Measurements from ENCODE around the gene OCIAD1.

OCIAD1 gene

DNA sequence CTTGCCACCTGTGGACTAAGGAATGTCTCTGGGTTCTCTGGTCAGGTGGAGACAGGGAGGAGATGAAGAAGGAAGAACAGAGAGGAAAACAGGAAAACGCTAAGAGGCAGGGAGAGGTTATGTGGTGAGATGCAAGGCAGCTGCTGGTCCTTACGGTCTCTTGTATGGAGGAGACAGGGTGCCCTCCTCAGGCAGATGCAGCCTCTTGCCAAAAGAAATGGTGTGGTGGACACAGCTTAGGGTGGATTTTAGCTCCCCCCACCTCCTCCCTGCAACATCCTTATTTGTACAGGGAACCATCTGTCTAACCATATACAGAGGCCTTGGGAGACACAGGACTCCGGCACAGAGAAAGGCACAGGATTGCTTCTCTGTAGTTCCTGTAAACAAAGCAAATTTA, 66.0 kb downstream of the OCIAD1 start:
- no peak for DNase-seq (ENCODE audit: low spot score)

DNA sequence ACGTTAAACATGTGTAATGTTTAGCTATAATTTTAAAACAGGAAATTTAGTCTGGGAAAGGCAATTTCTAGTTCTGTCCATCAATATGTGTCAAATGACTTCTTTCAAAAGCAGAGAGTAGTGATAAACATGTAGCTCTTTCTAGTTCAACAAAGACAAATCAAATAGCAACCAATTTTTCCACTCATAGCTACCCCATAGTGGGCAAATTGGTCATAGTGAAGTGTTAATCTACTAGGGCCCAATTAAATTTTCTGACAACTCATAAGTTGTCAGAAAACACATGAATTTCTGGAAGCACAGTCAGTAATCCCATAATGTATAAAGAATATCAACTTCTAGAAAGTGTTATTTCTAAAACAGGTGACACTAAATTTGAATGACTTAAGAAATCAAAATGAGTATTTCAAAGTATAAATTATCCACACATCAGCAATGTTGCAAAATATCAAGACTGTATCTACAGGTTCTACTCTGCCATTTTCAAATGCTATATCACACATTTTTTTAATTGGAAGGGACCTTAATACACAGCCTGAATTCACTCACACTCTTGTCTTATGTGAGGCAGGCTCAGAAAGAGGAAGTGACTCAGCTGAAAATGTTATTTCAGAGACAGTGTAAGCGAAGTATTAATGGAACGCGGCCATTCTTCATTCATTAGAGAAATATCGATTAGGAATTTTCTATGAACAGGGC, 68.0 kb downstream of the OCIAD1 start:
- no peak for DNase-seq (ENCODE audit: low spot score)

DNA sequence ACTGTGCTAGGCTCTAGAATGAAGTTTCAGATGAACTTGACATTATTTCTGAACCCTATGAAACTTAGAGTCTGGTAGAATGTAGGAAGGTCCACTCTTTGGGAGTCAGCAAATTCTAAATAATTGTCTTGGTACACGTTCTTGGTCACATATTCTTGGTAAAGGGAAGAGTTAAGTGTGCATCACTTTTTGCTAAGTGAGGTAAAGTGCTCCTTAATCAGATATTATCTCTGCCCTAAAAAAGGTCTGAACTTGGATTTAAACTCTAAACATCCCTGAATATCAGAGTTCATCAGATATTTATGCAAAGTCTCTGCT, 68.5 kb downstream of the OCIAD1 start:
- no peak for DNase-seq (ENCODE audit: low spot score)

DNA sequence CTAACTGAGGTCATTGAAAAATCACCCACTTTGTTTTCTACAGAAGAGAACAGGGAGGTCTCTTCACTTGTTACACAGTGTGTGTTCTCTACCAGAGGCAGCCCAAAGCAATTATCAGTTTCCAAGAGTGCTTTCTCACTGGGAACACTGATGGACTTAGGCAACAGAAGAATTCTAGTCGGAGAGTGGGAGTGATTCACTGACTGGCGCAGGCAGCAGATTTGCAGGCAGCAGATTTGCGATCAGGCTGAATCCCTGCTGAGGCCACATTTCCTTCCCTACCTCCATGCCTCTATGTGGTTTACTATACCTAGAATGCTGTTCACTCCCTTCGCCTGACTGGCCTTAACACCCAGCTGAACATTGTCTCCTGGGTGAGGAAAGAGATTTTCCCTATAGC, 69.1 kb downstream of the OCIAD1 start:
- no peak for DNase-seq (ENCODE audit: low spot score)

DNA sequence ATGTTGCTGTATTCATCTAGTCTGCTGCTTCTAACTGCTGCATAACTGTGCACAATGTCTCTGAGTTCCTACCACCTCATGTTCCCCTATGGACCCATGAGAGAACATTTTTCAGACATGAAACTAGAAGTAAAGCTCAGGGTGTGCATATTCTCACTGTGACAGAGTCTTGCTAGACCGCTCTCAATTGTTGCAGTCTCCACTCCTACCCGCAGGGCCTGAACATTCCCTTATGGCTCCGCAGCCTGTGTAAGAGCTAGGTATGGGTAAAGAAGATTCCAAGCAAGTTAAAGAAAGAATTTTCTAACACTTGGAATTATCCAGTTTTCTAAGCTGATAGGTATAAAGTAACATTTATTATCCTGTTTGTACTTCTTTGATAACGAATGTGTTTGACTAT, 70.3 kb downstream of the OCIAD1 start:
- no peak for DNase-seq (ENCODE audit: low spot score)

DNA sequence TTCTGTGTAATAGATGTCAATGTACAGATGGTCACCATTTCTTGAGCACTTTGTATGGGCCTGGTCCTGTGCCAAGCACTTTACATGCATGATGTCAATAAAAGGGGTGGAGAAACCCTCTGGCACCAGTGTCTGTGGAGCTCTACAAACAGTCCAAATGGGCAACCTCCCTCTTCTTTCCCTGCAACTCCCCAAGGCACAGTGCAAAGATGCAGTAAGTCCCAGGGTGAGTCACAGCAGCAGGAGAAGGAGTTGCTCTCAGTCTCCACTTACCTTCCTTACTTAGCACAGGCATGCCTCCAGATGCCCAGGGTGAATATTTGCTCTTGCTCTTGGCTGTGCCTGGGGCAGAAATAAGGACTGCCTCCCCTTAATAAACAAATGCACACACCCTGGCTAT, 71.4 kb downstream of the OCIAD1 start:
- no peak for DNase-seq (ENCODE audit: low spot score)

DNA sequence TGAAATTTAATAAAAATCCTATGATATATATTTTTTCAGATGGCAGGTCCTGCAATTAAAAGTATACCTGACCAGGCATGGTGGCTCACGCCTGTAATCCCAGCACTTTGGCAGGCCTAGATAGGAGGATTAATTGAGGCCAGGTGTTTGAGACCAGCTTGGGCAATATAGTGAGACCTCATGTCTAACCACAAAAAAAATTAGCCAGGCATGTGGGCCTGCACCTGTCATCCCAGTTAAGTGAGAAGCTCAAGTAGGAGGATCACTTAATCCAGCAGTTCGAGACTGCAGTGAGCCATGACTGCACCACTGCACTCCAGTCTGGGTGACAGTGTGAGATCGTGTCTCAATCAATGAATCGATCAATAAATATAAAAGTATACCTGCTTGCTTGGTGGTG, 73.2 kb downstream of the OCIAD1 start:
- no peak for DNase-seq (ENCODE audit: low spot score)

DNA sequence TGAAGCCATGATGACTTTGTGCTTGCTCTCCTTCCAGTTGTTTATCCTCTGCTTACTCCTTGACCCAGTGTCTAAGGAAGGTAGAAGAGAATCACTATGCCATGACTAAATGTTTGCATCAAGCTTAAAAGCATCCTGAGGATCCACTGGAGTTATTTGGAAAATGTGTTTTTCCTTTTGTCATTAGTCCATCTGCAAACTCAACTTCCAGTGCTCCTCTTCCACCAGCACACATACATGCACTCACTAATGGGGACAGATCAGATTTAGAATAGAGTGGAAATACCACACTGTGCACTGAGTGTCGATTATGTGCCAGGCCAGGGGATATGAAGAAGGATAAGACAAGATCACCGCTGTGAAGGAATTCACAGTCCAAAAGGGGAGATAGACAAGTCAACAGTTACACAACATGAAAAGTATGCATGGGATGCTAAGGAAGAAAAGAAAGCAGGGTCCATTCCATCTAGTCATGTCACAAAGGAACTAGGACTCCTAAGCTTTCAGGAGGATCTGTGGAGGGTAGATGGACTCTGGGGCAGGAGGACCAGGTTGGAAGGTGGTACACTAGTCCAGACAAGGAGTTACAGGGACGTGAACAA, 73.8 kb downstream of the OCIAD1 start:
- DNase-seq (ENCODE audit: low spot score), result no peak

DNA sequence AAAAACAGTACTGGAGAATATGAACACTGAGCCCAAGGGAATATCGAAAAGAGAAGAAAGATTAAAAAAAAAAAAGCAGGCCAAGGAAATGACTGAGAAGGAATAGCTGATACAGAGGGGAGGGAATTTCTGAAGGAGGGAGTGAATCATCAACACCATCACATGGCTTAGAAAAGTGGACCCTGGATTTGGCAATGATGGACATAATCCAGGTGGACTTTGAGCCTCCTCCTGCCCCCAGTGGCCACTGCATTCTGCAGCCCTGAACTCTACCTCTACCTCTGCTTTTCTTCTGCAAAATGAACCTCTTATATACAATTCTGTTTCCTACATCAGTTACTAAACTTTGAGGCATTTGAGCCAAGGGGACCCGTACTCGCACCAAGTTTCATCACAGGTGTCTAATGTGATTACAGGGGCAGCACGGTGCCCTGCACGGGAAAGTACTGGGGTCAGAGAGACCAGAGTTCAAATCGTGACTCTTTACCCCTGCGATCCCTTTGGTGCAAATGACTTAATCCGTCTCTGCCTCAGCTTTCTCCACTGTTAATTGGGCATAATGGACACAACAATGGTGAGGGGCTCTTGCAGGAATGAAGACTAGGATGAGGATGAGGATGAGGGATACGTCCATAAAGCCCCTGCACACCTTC, 74.6 kb downstream of the OCIAD1 start:
- DNase-seq (ENCODE audit: low spot score), result peak; percentile 35

DNA sequence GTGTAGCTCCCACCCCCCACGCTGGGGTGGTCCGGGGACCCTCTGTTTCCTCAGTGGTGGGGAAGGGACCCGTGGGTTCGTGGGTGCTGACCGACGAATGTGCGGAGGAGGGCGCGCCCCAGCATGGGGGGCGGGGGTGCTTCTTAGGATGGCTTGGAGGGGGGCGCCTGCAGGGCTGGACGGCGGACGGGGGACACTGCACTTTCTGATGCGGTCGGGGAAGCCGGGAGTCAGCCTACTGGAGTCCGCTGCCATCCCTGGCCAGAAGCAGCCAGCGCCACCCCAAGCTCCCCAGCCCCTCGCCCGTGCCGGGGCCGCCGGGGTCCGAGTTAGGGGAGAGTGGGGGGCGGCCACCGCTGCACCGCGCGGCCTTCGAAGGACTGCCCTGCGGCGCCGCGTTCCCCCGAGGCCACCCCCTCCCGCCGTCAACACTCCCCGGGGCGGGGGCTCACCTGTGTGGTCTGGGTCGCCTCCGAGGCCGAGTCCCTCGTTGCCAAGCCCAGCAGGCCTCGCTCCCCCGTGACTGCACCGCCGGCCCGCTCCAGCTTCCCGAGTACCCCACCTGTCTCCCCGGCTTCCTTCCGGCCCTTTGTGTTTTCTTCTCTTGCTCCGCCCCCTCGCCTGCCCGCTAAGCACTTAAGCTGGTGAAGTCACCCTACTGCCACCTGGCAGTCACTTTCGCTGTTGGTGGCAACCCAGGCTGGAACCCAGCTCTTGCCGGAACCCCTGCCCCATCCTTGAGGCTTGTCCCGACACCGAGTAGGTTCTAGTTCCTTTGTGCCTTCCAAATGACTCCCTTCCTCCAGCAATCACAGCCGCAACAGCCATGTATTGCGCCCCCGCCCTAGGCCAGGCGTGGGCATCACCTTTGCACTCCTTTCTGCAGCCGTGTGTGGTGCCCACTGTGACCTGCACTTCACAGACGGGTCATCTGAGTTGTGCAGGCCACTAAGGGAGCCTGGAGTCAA, 75.6 kb downstream of the OCIAD1 start, which contains the start of gene OCIAD2:
Gene OCIAD2 (minus strand): TSS at position 569 of the 968 bp plus-strand sequence. CDS start 2,225 bp downstream, outside the sequence.
- DNase-seq (ENCODE audit: low spot score), result peak; percentile 47

DNA sequence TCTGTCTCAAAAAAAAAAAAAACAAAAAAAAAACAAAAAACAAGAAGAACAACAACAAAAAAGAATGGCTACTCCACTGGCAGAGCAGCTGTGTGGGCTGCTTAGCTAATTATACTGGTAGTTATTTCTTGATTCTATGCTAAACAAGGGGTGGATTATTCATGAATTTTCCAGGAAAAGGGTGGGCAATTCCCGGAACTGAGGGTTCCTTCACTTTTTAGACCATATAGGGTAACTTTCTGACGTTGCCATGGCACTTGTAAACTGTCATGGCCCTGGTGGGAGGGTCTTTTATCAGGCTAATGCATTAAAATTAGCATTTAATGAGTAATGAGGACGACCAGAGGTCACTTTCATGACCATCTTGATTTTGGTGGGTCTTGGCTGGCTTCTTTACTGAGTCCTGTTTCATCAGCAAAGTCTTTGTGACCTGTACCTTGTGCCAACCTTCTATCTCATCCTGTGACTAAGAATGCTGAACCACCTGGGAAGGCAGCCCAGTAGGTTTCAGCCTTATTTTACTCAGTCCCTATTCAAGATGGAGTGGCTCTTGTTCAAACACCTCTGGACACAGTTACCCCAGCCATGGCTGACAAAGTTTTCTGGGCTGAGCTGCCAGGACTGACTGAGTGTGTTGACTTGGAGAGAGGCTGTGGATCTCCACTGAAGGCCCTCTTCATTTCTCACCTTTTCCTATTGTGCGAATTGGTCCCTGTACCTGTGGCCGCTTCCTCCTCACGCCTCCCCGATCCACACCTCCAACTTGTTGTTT, 77.0 kb downstream of the OCIAD1 start:
- DNase-seq (ENCODE audit: low spot score), result no peak

DNA sequence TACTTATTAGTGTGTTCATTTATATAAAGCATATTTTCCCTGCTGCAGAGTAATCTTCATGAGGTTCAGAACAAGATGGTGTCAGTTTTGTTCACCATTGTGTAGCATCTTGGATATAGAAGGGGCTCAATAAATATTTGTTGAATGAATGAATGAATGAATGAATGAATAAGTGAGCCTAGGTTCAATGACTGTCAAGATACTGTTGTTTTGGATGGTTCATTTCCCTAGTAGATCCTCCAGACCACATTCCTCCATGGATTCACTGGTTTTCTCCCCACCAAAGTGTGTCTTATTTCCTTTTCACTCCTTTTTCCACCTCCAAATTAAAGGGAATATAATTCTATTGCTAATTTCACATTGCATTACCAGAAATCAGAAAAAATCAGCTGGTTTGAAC, 77.8 kb downstream of the OCIAD1 start:
- no peak for DNase-seq (ENCODE audit: low spot score)

DNA sequence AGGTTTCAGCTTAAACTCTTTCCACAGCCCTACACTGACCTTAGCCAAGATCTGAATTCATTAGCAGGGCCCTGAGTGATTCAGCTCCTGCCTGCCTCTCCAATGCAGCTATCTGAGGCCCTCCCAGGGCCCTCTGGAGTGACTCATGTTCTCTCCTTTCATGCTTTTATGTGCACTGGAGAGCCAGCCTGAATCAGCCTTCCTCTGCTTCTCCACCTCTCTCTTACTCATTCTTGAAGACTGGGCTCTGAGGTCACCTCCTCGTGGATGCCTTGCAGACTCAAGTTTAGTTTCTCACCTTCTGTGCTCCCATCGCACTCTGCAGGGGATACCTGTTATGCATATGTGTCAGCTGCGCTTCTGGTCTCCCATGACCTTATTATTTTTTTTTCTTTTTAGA, 78.8 kb downstream of the OCIAD1 start:
- DNase-seq (ENCODE audit: low spot score), result peak; percentile 91

DNA sequence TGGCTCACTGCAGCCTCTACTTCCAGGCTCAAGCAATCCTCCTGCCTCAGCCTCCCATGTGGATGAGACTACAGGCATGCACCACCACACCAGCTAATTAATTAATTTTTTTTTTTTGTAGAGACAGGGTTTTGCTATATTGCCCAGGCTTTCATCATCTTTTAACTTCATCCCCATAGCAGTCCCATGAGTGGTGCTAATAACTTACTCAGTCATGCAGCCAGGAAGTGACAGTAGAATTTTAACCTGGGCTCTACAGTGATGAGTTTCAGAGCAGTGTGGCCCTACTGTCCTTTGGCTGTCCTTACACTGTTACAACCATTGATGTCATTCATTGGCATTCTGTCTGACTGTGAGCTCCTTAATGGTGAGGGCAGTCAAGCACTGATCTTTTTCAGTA, 79.6 kb downstream of the OCIAD1 start:
- DNase-seq (ENCODE audit: low spot score), result no peak
